HL-60 (cell line): ENCODE results near the gene GTSE1.

ENCODE experiments used
- SPI1 ChIP-seq: IDR thresholded peaks from 2 replicates; pipeline ENCODE4 v1.6.1; 2012; ENCODE audit warnings: low read depth, mild to moderate bottlenecking, borderline replicate concordance
- TF ChIP-seq, protein P1 (sequence below): IDR thresholded peaks from one replicate; pipeline ENCODE4 v1.5.1; 2011; ENCODE audit warnings: low read length, control low read depth, inconsistent platforms; ENCODE audit not compliant: insufficient read depth
- TF ChIP-seq, protein P2 (sequence below): IDR thresholded peaks from 2 replicates; pipeline ENCODE4 v1.6.1; 2012; ENCODE audit warnings: low read depth; ENCODE audit not compliant: insufficient replicate concordance

GRCh38 chr22:46251816-46252380, 44.8 kb upstream of the GTSE1 start:
- TF ChIP-seq, protein P1, sequence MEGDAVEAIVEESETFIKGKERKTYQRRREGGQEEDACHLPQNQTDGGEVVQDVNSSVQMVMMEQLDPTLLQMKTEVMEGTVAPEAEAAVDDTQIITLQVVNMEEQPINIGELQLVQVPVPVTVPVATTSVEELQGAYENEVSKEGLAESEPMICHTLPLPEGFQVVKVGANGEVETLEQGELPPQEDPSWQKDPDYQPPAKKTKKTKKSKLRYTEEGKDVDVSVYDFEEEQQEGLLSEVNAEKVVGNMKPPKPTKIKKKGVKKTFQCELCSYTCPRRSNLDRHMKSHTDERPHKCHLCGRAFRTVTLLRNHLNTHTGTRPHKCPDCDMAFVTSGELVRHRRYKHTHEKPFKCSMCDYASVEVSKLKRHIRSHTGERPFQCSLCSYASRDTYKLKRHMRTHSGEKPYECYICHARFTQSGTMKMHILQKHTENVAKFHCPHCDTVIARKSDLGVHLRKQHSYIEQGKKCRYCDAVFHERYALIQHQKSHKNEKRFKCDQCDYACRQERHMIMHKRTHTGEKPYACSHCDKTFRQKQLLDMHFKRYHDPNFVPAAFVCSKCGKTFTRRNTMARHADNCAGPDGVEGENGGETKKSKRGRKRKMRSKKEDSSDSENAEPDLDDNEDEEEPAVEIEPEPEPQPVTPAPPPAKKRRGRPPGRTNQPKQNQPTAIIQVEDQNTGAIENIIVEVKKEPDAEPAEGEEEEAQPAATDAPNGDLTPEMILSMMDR: no peak
- TF ChIP-seq, protein P2, sequence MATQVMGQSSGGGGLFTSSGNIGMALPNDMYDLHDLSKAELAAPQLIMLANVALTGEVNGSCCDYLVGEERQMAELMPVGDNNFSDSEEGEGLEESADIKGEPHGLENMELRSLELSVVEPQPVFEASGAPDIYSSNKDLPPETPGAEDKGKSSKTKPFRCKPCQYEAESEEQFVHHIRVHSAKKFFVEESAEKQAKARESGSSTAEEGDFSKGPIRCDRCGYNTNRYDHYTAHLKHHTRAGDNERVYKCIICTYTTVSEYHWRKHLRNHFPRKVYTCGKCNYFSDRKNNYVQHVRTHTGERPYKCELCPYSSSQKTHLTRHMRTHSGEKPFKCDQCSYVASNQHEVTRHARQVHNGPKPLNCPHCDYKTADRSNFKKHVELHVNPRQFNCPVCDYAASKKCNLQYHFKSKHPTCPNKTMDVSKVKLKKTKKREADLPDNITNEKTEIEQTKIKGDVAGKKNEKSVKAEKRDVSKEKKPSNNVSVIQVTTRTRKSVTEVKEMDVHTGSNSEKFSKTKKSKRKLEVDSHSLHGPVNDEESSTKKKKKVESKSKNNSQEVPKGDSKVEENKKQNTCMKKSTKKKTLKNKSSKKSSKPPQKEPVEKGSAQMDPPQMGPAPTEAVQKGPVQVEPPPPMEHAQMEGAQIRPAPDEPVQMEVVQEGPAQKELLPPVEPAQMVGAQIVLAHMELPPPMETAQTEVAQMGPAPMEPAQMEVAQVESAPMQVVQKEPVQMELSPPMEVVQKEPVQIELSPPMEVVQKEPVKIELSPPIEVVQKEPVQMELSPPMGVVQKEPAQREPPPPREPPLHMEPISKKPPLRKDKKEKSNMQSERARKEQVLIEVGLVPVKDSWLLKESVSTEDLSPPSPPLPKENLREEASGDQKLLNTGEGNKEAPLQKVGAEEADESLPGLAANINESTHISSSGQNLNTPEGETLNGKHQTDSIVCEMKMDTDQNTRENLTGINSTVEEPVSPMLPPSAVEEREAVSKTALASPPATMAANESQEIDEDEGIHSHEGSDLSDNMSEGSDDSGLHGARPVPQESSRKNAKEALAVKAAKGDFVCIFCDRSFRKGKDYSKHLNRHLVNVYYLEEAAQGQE: no peak
- no peak for TF ChIP-seq SPI1
